PC-3 (cell line): ENCODE measurements around the gene NATD1. TPM values are rescaled to one million over a fixed set of nuclear protein-coding genes. Genes with fewer than 3 reads are reported as not detected.

Experiments used
- ATAC-seq: fragments of 200-7000 bp; cut with Tn5 transposase; 2 replicates; pipeline ENCODE4 v1.9.1; 2020; ENCODE audit warnings: mild to moderate bottlenecking, moderate library complexity
- BruUV-seq: library from RNA; stranded (reverse); fragments of 400-500 nt; replicated peaks from 2 replicates; lab custom pipeline; 2021; lab: Mats Ljungman, UMichigan
- CTCF ChIA-PET: fragments of 300-600 bp; sonication (Branson Sonifier 250); formaldehyde crosslinking; loops from one replicate; lab custom pipeline; 2022; ENCODE audit warnings: antibody characterized with exemption; lab: Charles Lee
- POLR2A ChIA-PET: fragments of 300-600 bp; sonication (Branson Sonifier 250); formaldehyde crosslinking; loops from one replicate; lab custom pipeline; 2022; ENCODE audit warnings: antibody characterized with exemption; ENCODE audit not compliant: unreplicated experiment; lab: Charles Lee
- DNase-seq: peaks from one replicate; pipeline ENCODE4 v3.0.0-alpha.2; 2015
- H2AFZ ChIP-seq: fragments of 300-600 bp; sonication (generic); 2 replicates; pipeline ENCODE4 v1.6.0; 2016; ENCODE audit warnings: antibody characterized with exemption, low read length
- H3F3A ChIP-seq: fragments of 300-600 bp; sonication (generic); one replicate; pipeline ENCODE4 v1.6.0; 2017; ENCODE audit warnings: antibody characterized with exemption, low read length, control low read depth, mild to moderate bottlenecking; ENCODE audit not compliant: unreplicated experiment
- H3K27ac ChIP-seq: fragments of 300-600 bp; sonication (generic); 2 replicates; pipeline ENCODE4 v1.5.1; 2016; ENCODE audit warnings: mild to moderate bottlenecking, low read length
- H3K27me3 ChIP-seq: fragments of 300-600 bp; sonication (generic); 2 replicates; pipeline ENCODE4 v1.6.1; 2016; ENCODE audit warnings: low read length, mixed read lengths
- H3K36me3 ChIP-seq: fragments of 300-600 bp; sonication (generic); 2 replicates; pipeline ENCODE4 v1.6.1; 2016; ENCODE audit warnings: low read depth, mixed run types, low read length, mixed read lengths
- H3K4me1 ChIP-seq: fragments of 300-600 bp; sonication (generic); 2 replicates; pipeline ENCODE4 v1.5.1; 2016; ENCODE audit warnings: low read length; ENCODE audit not compliant: insufficient read depth
- H3K4me2 ChIP-seq: fragments of 300-600 bp; sonication (generic); 2 replicates; pipeline ENCODE4 v1.6.0; 2016; ENCODE audit warnings: low read length
- H3K4me3 ChIP-seq: fragments of 300-600 bp; sonication (generic); 2 replicates; pipeline ENCODE4 v1.5.1; 2016; ENCODE audit warnings: mild to moderate bottlenecking, low read length, mixed read lengths
- H3K79me2 ChIP-seq: fragments of 300-600 bp; sonication (generic); 2 replicates; pipeline ENCODE4 v1.6.1; 2017; ENCODE audit warnings: low read length, mixed read lengths
- H3K9ac ChIP-seq: fragments of 300-600 bp; sonication (generic); 2 replicates; pipeline ENCODE4 v1.6.0; 2016; ENCODE audit warnings: mild to moderate bottlenecking, low read length
- H3K9me2 ChIP-seq: fragments of 300-600 bp; sonication (generic); replicated peaks from 2 replicates; pipeline ENCODE4 v1.6.1; 2016; ENCODE audit warnings: mixed run types, low read length, mixed read lengths
- H3K9me3 ChIP-seq: fragments of 300-600 bp; sonication (generic); 2 replicates; pipeline ENCODE4 v1.6.1; 2016; ENCODE audit warnings: low read length, mixed read lengths
- H4K20me1 ChIP-seq: fragments of 300-600 bp; sonication (generic); 2 replicates; pipeline ENCODE4 v1.6.1; 2016; ENCODE audit warnings: low read length, mixed read lengths
- CTCF ChIP-seq: fragments of 300-600 bp; sonication (generic); conservative IDR thresholded peaks from 2 replicates; pipeline ENCODE4 v1.5.1; 2017; ENCODE audit warnings: antibody characterized with exemption, low read depth, mild to moderate bottlenecking, low read length
- EZH2 ChIP-seq: fragments of 300-600 bp; sonication (generic); IDR thresholded peaks from one replicate; pipeline ENCODE4 v1.6.1; 2017; ENCODE audit warnings: antibody characterized with exemption, mild to moderate bottlenecking, low read length; ENCODE audit not compliant: unreplicated experiment
- EZH2phosphoT487 ChIP-seq: fragments of 300-600 bp; sonication (generic); IDR thresholded peaks from 2 replicates; pipeline ENCODE4 v1.6.1; 2018; ENCODE audit warnings: mild to moderate bottlenecking, antibody characterized with exemption, low read length, borderline replicate concordance
- intact Hi-C: fragments of 100-400 bp; cut with micrococcal nuclease; formaldehyde crosslinking; loops from 2 replicates; pipeline ENCODE4 v1.9.0; 2023
- total RNA-seq: library from RNA; depleted of rRNA; stranded (reverse); fragments of >200 nt; gene quantifications from 2 replicates; pipeline ENCODE4 v1.2.3, GENCODE V29; 2014

Gene NATD1
- total RNA-seq, 1 experiment from 2014 or later: 0.73 TPM

DNA sequence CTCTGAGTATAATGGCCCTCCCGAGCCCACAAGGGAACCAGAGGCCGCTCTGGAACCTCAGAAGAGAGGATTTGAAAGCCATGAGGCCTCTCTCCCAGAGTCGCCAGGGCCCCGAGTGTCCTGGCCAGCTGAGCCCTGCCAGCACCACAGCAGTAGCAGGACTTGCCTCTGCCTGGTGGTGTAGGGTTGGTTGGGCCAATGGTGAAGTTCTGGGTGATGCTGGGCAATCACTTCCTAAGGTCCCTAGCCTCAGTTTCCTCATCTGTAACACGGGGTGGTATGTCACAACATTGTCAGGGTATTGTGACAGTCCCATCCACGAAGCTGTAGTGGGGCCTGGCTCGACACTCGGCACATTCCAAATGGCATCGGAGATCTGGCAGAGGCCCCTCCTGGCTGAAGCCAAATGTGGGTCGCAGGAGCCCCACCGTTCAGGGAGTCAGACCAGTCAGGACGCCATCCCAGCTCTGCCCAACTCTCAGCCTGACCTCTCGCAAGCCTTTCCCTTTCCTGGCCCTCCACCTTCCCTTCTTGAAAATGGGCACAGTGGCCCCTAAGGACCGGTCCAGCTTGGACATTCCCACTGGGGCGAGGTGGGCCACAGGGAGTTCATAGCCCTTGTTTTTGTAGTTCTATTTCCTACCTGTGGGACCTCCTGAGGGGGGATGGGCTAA lies 1.7 kb downstream of the NATD1 start:
- peaks cover 8% of the 10 kb centered on the region for H3K4me1 ChIP-seq
- no peak for TF ChIP-seq EZH2
- no peak for TF ChIP-seq CTCF
- TF ChIP-seq EZH2phosphoT487: no peak
- H3K36me3 ChIP-seq: no peaks in the 10 kb centered on the region
- BruUV-seq: no TSS peak
- CTCF ChIA-PET: no interaction called here
- H3K9ac ChIP-seq: no peak overlapping the region
- POLR2A ChIA-PET: no interaction called here
- H3K4me3 ChIP-seq: no peak overlapping the region
- H3K27ac ChIP-seq: no peak overlapping the region
- H3F3A ChIP-seq: no peaks in the 10 kb centered on the region
- DNase-seq: no peak
- H3K79me2 ChIP-seq: no peaks in the 10 kb centered on the region
- H3K9me2 ChIP-seq: no peaks in the 10 kb centered on the region
- H3K9me3 ChIP-seq: no peaks in the 10 kb centered on the region
- intact Hi-C loops: loop anchor here (5.0 kb wide), 1 partner anchor 39 kb away; the partner anchor contains the start of gene TMEM11
- H4K20me1 ChIP-seq: no peaks in the 10 kb centered on the region
- ATAC-seq: no peak
- no peak overlapping the region for H2AFZ ChIP-seq
- H3K4me2 ChIP-seq: no peak overlapping the region
- no peaks in the 10 kb centered on the region for H3K27me3 ChIP-seq

GRCh38 chr17:21250854-21251253 lies 2.4 kb downstream of the NATD1 start:
- H3K9me2 ChIP-seq: no peaks in the 10 kb centered on the region
- ChIA-PET POLR2A (no interaction called here), CTCF (no interaction called here)
- H3F3A ChIP-seq: no peaks in the 10 kb centered on the region
- H3K4me3 ChIP-seq: no peak overlapping the region
- no peak overlapping the region for H2AFZ ChIP-seq
- no peak overlapping the region for H3K4me2 ChIP-seq
- no peak for DNase-seq
- no peak overlapping the region for H3K27ac ChIP-seq
- H3K36me3 ChIP-seq: no peaks in the 10 kb centered on the region
- no peak for ATAC-seq
- H4K20me1 ChIP-seq: no peaks in the 10 kb centered on the region
- no peaks in the 10 kb centered on the region for H3K79me2 ChIP-seq
- no peaks in the 10 kb centered on the region for H3K9me3 ChIP-seq
- TF ChIP-seq CTCF: no peak
- TF ChIP-seq EZH2phosphoT487: no peak
- TF ChIP-seq EZH2: no peak
- intact Hi-C loops: loop anchor here (5.0 kb wide), 1 partner anchor 39 kb away; the partner anchor contains the start of gene TMEM11
- BruUV-seq: no TSS peak
- H3K27me3 ChIP-seq: no peaks in the 10 kb centered on the region
- peaks cover 8% of the 10 kb centered on the region for H3K4me1 ChIP-seq
- H3K9ac ChIP-seq: no peak overlapping the region

DNA sequence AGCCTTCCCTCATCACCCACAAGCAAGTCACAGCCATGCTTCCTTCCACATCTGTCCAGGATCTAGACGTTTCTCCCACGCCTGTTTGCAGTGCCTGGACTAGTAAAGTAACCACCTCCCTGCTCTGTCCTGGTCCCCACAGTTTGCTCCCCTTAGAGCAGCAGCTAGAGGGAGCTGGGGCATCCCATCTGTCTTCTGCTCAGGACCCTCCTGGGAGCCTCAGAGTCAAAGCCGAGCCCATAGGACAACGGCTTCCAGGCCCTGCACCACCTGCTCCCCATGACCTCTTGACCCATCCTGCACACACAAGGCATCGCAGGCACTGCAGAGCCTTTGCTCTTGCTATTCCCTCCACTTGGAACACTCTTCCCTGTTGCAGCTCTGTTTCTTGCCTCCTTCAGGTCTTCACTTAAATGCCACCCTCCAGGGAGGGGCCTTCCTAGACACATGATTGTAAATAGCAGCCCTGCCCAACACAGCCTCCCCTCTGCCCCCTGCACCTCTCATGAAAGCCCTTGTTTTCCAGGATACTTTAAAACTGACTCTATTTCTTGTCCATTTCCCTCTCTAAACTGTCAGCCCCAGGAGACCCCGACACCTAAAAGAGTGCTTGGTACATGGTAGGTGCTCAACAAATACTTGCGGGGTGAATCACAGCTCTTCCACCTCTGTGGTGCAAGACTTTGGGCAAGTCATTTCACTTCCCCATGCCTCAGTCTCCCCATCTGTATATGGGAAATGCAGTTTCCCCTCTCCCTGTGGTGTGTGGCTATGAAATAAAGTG lies 3.1 kb downstream of the NATD1 start:
- no peaks in the 10 kb centered on the region for H3K9me3 ChIP-seq
- intact Hi-C loops: loop anchor here (5.0 kb wide), 1 partner anchor 38 kb away; the partner anchor contains the start of gene TMEM11
- ATAC-seq: no peak
- no peak for TF ChIP-seq CTCF
- no peak for TF ChIP-seq EZH2phosphoT487
- no peak for TF ChIP-seq EZH2
- H4K20me1 ChIP-seq: no peaks in the 10 kb centered on the region
- H3K9ac ChIP-seq: no peak overlapping the region
- no peaks in the 10 kb centered on the region for H3K79me2 ChIP-seq
- POLR2A ChIA-PET: no interaction called here
- no peaks in the 10 kb centered on the region for H3K36me3 ChIP-seq
- H2AFZ ChIP-seq: no peak overlapping the region
- H3K27ac ChIP-seq: no peak overlapping the region
- BruUV-seq: no TSS peak
- DNase-seq: no peak
- no peaks in the 10 kb centered on the region for H3F3A ChIP-seq
- no peaks in the 10 kb centered on the region for H3K27me3 ChIP-seq
- H3K4me1 ChIP-seq: peaks cover 8% of the 10 kb centered on the region
- CTCF ChIA-PET: no interaction called here
- H3K4me3 ChIP-seq: no peak overlapping the region
- no peaks in the 10 kb centered on the region for H3K9me2 ChIP-seq
- no peak overlapping the region for H3K4me2 ChIP-seq
